Measurements from ENCODE around the gene CTBP2. TPM values are rescaled to one million over a fixed set of nuclear protein-coding genes. Genes with fewer than 3 reads are reported as not detected.

Gene CTBP2
- total and polyA plus RNA-seq, 2 of the 13 experiments (the other 11 are each of a cell fraction or from before 2014, with no cell fraction given), result 0.08 TPM; not detected in 1

GRCh38 chr10:125169279-125169678, 8.9 kb upstream of the CTBP2 start:
- ChIA-PET POLR2A (no interaction called here), CTCF (ENCODE audit: low intra/inter-chr PET ratio, low total read pairs) (no interaction called here)
- TF ChIP-seq TFDP1 (CRISPR knock-in tag; IDR thresholded peaks at IDR 0.05; ENCODE audit: borderline replicate concordance), result no peak
- no peak for TF ChIP-seq EHMT2 (IDR thresholded peaks at IDR 0.05; ENCODE audit: borderline replicate concordance, low read depth, low read length)
- TF ChIP-seq ZNF414 (CRISPR knock-in tag; IDR thresholded peaks at IDR 0.05), result no peak
- no peak for TF ChIP-seq NCOA5 (CRISPR knock-in tag; IDR thresholded peaks at IDR 0.05)
- no peak for TF ChIP-seq LRRFIP1 (CRISPR knock-in tag; conservative IDR thresholded peaks at IDR 0.05)
- TF ChIP-seq ZBTB10 (CRISPR knock-in tag; IDR thresholded peaks at IDR 0.05; ENCODE audit: borderline replicate concordance), result no peak
- TF ChIP-seq KAT2B (IDR thresholded peaks at IDR 0.05; ENCODE audit: borderline replicate concordance, low read depth, low read length), result no peak
- no peak for TF ChIP-seq HNRNPL (IDR thresholded peaks at IDR 0.05; ENCODE audit: low read depth, low read length)
- no peak for TF ChIP-seq ZNF10 (CRISPR knock-in tag; IDR thresholded peaks at IDR 0.05; ENCODE audit: borderline replicate concordance, low read depth)
- ATAC-seq (no peak), FAIRE-seq (no peak), DNase-seq (ENCODE audit: low spot score) (no peak)
- WGBS (ENCODE audit: low lambda C conversion rate), result 14% methylated on average over 7 of the region's 7 CpGs
- H2AFZ ChIP-seq (ENCODE audit: low read length), result no peak overlapping the region
- no peak overlapping the region for H3K27ac ChIP-seq (ENCODE audit: extremely low read length, insufficient read depth, low read length)
- in situ Hi-C loops (cut with HindIII; ENCODE audit: extremely low pct_ligation_motif_present, low pct_unique_long_range_greater_than_20kb) (no loop called here), intact Hi-C loops (cut with micrococcal nuclease; ENCODE audit: unreplicated experiment) (no loop called here)
- H4K20me1 ChIP-seq (ENCODE audit: insufficient read depth, low read length), result no peaks in the 10 kb centered on the region
- no peaks in the 10 kb centered on the region for H3K9me3 ChIP-seq (ENCODE audit: low read length)
- BruUV-seq (replicated peaks), result no TSS peak
- H3K9ac ChIP-seq (ENCODE audit: insufficient read depth, low read depth, low read length), result no peak overlapping the region
- no peak overlapping the region for H3K4me3 ChIP-seq (replicated peaks in 1 of 3; ENCODE audit: insufficient read depth in 1 of 3, low read depth in 2 of 3, low read length in 3 of 3)
- H3K79me2 ChIP-seq (ENCODE audit: insufficient read depth, low read length), result no peaks in the 10 kb centered on the region
- no peaks in the 10 kb centered on the region for H3K4me1 ChIP-seq (ENCODE audit: insufficient read depth, low read length)
- H3K4me2 ChIP-seq (ENCODE audit: low read depth, low read length), result no peak overlapping the region
- H3K27me3 ChIP-seq (ENCODE audit: control insufficient read depth in 1 of 2, insufficient read depth in 2 of 2, low read length in 2 of 2), result peaks cover 7 to 57% of the 10 kb centered on the region in 2 experiments; a peak in 4 of 5 replicates
- H3K36me3 ChIP-seq (replicated peaks in 1 of 2; ENCODE audit: control insufficient read depth in 1 of 2, insufficient read depth in 2 of 2, low read length in 2 of 2), result no peaks in the 10 kb centered on the region

All from HepG2 (cell line).